ENCODE measurements around the gene CFAP61.
"Not testable (repeated sequence)": the region's sequence is repeated elsewhere in the genome, so short reads cannot be mapped to it uniquely, and the experiment has no call there.

CFAP61 gene, protein sequence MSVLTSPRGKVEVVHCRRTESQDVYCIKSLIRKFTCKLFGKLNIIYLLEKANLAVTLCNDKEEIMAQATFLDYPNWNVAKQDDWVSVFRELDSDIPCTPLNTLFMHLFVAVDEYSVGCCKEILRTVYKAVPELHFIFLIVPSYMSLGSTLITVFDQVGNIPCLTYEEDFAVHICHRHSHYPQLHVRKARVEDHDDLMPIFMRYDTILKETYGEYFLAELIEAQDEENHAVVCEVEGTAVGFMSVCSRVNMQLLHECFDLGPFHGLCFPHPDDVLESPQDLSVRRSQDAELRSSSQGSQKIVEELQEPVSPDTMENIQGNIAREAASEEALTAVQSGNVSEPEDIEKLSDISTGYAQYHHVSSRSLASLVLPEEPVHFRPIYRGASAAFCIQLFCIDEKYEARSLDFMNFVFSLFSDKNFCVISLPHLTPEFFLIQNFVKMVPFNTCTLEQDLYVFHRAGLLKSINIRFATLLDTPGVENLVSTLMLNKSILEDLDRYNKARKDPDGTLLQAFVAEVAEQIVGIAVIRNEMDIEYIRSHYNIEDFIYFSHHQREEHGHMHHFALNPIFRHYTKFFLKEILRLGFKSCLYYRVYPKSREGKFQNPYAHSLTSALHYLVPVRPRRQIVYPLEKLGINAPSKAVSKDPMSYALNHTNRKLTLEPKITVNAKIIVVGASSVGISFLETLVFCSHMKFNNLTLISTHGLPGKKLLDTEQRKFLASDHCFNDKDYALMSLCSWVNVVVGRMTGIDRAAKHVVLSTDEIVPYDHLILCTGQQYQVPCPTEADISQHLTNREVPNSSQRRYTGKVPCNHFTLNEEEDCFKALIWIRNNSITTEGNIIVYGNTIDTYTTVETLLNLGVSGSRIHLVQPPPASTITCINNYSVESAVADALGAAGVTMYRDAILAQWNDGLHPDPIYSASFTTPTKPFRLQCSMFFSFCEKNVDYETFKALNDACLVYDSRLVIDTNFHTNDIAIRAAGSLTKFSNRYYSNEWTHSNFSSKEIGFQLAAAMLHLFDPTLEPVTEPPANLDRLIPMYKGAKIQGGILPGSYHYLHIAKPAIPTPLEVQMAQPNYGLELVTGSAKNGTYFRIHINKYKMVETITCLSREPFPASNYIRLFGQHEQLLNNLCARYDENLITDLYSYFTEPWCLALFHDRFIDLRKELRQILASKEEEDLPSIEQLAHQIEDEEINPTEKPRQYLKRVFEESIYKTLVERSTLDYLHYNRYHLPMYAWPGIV

DNA sequence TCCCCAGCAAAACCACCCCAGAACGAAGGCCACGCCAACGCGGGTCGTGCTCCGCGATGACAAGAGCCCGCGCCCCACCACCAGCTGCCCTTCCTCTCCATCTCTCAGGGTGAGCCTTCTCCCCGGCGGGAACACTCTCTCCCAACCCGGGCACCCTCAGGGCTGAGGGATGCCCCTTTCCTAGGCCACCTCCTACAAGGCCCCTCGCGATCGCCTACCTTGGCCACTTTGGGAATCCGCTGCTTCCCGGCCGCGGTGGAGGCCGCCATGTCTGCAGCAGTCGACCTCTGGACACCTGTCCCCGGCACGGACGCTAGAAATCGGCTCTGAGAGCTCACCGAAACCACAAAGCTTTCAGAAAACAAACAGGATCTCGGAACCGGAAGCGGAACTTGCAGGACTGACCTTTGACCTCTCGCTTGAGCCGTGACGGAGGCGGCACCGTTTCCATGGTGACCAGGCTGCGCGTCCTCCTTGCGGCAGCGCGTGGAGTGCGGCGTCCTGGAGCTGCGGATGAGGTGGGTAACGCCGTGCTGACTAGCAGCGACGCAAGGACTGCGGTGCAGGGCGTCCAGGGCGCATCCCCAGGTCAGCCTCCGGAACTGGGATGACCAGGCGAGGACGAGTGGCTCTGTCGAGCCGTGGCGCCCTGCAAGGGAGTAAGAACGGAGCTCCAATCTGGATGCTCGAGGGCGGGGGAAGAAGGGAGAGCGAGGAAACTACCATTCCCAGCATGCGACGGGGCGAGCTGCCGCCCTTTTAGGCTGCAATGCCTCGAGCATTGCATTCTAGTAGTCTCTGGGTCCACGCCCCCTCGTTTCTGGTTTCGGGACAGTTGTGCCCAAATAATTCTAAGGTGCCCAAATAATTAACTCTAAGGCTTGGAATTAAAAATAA lies at the start of gene CFAP61, which contains the start of gene CRNKL1:
CFAP61 (plus strand) TSS at position 459 of the 897 bp plus-strand sequence. CDS start 4,122 bp downstream, outside the sequence.
CRNKL1 (minus strand) TSS at position 393 of the 897 bp plus-strand sequence; CDS start at position 269, 124 bp downstream.
- Mint-ChIP-seq H3K27ac (peak within 1 kb of the TSS; percentile 93), H3K4me3 (peak within 1 kb of the TSS; percentile 99)

DNA sequence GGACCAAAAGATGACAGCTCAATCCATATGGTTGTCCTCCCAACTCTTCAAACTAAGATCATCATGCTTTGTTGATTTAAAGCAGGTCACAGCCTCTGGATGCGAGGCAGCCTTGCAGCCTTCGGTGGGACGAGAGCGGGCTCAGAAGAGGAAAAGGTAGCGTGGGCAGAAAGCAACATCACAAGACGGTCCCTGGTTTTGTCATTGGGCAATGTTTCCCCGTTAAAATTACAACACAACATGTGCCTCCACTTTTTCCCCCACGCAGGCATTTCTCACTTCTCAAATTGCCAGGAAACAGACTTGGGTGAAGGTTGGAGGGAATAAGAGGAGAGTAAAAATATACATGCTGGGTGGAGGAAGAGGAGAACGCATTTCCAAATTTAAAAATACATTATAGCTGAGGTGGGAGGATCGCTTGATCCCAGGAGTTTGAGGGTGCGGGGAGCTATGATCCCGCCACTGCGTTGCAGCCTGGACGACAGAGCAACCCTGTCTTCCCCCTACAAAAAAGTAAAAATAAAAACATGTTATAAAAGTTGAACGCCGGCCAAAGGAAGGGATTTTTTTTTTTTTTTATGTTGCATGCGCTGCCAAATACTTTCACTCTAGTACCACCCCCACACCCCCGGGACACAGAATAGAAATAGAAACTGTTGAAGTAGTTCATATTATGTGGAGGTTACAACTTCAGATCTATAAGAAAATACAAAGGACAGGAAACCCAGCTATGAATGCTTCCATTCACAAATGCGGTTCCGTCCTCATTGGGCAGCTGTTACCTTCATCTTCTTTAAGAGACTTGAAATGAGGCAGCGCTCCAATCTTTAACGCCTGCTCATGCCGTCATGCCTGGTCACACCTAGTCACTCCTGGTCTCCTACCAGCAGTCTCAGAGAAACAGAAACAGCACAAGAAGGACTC lies 49.0 kb upstream of the CFAP61 start:
- H3K36me3 Mint-ChIP-seq (ENCODE audit: low read depth): no peaks in the 10 kb centered on the region
- H3K27me3 Mint-ChIP-seq: peaks cover 36% of the 10 kb centered on the region
- peak overlapping the region; percentile 19 for H3K27ac Mint-ChIP-seq
- H3K4me1 Mint-ChIP-seq: peaks cover 19% of the 10 kb centered on the region
- DNase-seq (peak; percentile 23), ATAC-seq (peak; percentile 83)
- H3K9me3 Mint-ChIP-seq: no peaks in the 10 kb centered on the region
- H3K4me3 Mint-ChIP-seq: peak overlapping the region; percentile 60

More for the DNA sequence above, at the start of gene CFAP61, which contains the start of gene CRNKL1:
- H3K27me3 Mint-ChIP-seq: peaks cover 5% of the 10 kb centered on the region
- peaks cover 28% of the 10 kb centered on the region for H3K36me3 Mint-ChIP-seq (ENCODE audit: low read depth)
- DNase-seq (peak; percentile 96), ATAC-seq (peak; percentile 96)
- no peaks in the 10 kb centered on the region for H3K9me3 Mint-ChIP-seq
- peaks cover 29% of the 10 kb centered on the region for H3K4me1 Mint-ChIP-seq

DNA sequence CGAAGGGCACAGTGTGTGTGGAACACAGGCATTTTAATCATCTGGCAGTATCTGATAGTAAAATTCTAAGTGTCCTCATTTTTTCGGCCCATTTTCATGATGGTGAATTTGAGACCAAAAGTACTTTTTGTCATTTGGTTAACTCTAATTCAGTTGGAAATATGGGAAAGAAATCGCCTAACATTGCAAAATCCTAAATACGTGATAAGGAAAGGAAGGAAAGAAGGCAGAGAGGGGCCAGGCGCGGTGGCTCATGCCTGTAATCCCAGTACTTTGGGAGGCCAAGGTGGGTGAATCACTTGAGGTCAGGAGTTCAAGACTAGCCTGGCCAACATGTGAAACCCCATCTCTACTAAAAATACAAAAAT lies 48.4 kb upstream of the CFAP61 start:
- Mint-ChIP-seq H3K27me3 (peaks cover 37% of the 10 kb centered on the region), H3K4me3 (peak overlapping the region; percentile 60), H3K4me1 (peaks cover 19% of the 10 kb centered on the region)
- DNase-seq; H3K36me3 Mint-ChIP-seq (ENCODE audit: low read depth); ATAC-seq; H3K27ac Mint-ChIP-seq; H3K9me3 Mint-ChIP-seq: not testable (repeated sequence)

DNA sequence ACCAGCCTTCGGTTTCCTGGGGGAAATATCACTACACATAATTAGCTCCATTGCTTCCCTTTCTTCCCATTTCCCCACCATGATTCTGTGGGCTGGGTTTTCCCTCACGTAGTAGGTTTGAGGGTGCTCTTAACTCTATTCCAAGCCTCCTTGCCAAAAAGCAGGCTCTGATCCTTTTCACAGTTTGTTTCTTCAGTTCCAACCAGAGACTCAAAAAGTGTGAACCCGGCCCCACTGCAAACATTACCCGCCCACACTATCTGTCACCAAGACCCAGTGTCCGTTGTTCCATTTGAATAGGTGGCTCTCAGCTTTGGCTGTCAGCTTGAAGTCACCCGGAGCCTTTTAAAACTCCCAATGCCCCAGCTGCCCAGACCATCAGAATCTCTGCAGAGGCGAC lies 47.0 kb upstream of the CFAP61 start:
- no peak for DNase-seq
- no peaks in the 10 kb centered on the region for H3K9me3 Mint-ChIP-seq
- peaks cover 17% of the 10 kb centered on the region for H3K4me1 Mint-ChIP-seq
- ATAC-seq: no peak
- H3K27me3 Mint-ChIP-seq: peaks cover 43% of the 10 kb centered on the region
- H3K36me3 Mint-ChIP-seq (ENCODE audit: low read depth): no peaks in the 10 kb centered on the region
- no peak overlapping the region for H3K4me3 Mint-ChIP-seq
- no peak overlapping the region for H3K27ac Mint-ChIP-seq

DNA sequence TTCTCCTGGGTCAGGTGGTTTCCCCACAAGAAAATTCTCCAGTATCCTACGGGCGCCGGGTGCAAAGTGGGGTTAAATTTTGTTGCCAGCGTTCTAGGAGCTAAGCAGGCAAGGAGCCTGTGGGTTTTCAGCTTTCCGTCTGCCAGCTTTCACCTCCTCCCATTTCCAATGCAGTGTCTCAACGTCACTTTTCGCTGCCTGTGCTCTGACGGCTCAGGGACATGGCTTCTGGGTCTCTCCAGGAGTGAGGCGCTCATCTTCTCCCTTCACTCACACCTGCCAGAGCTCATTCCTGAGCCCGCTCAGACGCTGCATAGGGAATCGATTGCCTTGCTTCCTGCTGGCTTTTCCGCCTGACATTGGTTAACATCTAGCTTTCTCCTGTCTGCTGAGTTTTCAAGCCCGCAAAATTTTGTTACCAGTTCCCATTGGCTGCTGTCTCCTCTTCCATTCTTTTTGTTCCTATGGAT lies 42.5 kb upstream of the CFAP61 start:
- Mint-ChIP-seq H3K4me3 (no peak overlapping the region), H3K27me3 (peaks cover 22% of the 10 kb centered on the region), H3K36me3 (ENCODE audit: low read depth) (no peaks in the 10 kb centered on the region), H3K9me3 (no peaks in the 10 kb centered on the region), H3K4me1 (peaks cover 5% of the 10 kb centered on the region), H3K27ac (no peak overlapping the region)
- no peak for ATAC-seq
- DNase-seq: no peak

DNA sequence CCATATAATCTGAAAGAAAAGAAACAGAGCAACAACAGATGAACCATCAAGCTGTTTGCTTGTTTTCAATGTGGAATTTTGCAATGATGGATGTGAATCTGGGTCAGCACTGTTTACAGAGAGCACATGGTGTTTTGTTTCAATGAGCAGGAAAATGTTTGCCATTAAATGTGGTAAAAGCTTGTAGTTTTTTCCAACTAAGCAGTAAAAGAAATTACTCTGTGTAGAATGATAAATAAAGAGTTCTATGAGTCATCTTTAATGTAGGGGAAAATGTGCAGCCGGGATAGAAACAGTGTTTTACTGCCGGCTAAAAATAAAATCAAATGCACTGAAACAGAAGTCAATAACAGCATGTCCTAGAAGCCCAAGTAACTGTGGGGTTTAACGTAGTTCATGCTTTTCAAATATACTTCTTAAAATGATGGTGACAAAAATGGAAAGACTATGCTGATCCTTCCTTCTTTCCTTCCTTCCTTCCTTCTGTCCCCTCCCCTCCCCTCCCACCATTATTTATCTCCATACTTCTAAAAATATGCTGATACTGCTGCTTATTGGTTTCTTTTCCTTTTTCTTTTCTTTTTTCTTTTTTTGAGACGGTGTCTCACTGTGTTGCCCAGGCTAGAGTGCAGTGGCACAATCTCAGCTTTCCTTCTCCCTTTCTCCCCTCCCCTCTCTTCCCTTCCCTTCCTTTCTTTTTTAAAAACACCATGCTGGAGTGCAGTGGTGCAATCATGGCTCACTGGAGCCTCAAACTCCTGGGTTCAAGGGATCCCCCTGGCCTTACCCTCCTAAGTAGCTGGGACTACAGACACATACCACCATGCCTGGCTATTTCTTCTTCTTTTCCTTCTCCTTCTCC lies 41.5 kb upstream of the CFAP61 start:
- Mint-ChIP-seq H3K27ac (no peak overlapping the region), H3K9me3 (no peaks in the 10 kb centered on the region), H3K27me3 (peaks cover 17% of the 10 kb centered on the region), H3K4me1 (peaks cover 10% of the 10 kb centered on the region), H3K36me3 (ENCODE audit: low read depth) (no peaks in the 10 kb centered on the region), H3K4me3 (no peak overlapping the region)
- ATAC-seq (no peak), DNase-seq (no peak)

DNA sequence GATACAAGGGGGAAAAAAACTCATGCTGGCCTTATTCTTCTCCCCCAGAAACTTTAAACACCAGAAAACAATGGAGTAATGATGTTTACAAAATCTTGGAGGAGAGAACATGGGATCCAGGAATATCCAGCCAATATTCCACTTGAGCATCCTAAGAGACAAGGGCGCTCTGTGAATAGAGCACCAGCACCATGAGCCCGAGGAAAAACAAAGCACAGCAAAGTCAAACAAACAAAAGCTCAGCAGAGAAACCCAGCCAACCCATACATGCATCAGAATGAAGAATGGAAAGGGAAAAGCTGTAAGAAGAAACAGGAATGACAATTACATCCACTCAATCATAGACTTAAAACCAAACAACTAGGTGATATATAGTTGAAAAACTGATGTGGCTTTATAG lies 39.8 kb upstream of the CFAP61 start:
- no peak overlapping the region for H3K4me3 Mint-ChIP-seq
- H3K27me3 Mint-ChIP-seq: peaks cover 13% of the 10 kb centered on the region
- ATAC-seq (no peak), DNase-seq (no peak)
- H3K27ac Mint-ChIP-seq: no peak overlapping the region
- H3K4me1 Mint-ChIP-seq: peaks cover 18% of the 10 kb centered on the region
- no peaks in the 10 kb centered on the region for H3K9me3 Mint-ChIP-seq
- H3K36me3 Mint-ChIP-seq (ENCODE audit: low read depth): no peaks in the 10 kb centered on the region

DNA sequence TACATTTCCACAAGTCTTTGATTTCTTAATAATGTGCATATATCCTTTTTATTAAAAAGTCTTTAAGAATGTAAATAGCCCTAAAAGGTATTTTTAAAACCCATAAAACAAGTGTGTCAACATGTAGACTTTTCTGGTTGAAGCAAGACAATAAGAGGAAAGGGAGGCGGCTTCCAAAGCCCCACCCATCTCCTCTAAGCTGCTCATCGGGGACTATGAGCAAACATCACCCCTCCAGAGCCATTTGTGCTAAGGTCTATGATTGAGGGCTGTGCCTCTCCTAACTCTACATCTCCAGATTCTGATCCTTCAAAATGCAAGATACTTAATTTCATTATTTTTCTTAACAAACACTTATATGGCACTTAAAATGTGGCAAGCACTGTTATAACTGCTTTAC lies 37.7 kb upstream of the CFAP61 start:
- DNase-seq (no peak), ATAC-seq (no peak)
- Mint-ChIP-seq H3K4me1 (peaks cover 38% of the 10 kb centered on the region), H3K36me3 (ENCODE audit: low read depth) (peaks cover 11% of the 10 kb centered on the region), H3K27ac (no peak overlapping the region), H3K9me3 (no peaks in the 10 kb centered on the region), H3K27me3 (peaks cover 4% of the 10 kb centered on the region), H3K4me3 (no peak overlapping the region)

DNA sequence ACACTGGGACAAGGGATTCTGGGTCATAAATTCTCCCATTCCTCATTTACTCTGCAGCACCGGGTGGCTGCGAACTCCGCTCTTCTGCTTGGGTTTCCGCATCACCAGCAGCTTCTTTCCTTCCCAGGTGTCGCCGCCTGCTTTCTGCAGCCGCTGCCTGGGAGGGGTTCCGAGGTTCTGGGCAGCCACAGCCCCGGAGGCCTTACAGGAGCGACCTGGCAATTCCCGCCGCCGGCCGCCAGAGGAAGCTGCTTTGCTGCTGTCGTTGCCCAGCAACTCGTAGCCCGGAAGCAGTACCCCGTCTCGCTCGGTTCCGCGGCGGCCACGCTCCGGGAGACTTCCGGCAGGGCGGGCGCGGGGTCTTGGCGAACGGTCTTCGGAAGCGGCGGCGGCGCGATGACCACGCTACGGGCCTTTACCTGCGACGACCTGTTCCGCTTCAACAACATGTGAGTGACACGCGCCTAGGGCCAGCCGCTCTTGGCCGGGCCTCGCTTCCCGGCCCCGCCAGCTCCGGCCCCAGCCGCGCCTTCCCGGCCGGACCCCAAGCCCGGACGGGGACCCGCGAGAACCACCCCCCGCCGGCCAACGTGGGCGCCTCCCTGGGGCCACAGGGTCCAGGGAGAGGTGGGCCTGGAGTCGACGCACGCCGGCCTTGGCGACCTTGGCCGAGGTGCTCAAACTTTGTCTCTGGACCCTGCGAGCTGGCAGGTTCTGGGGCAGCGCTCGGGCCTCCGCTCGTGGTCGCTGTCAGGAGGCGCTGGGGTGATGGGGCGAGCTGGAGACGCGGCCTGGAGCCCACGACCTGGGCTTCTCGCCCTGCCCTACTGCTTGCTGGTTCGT lies 35.1 kb upstream of the CFAP61 start, which contains the start of gene NAA20:
NAA20 (plus strand) TSS at position 362 of the 843 bp plus-strand sequence; CDS start at position 397, 35 bp downstream.
- peak; percentile 92 for DNase-seq
- H3K27me3 Mint-ChIP-seq: no peaks in the 10 kb centered on the region
- H3K27ac Mint-ChIP-seq: peak within 1 kb of the TSS; percentile 90
- H3K9me3 Mint-ChIP-seq: no peaks in the 10 kb centered on the region
- ATAC-seq: peak; percentile 99
- peak within 1 kb of the TSS; percentile 85 for H3K4me3 Mint-ChIP-seq
- peaks cover 63% of the 10 kb centered on the region for H3K4me1 Mint-ChIP-seq
- peaks cover 22% of the 10 kb centered on the region for H3K36me3 Mint-ChIP-seq (ENCODE audit: low read depth)

DNA sequence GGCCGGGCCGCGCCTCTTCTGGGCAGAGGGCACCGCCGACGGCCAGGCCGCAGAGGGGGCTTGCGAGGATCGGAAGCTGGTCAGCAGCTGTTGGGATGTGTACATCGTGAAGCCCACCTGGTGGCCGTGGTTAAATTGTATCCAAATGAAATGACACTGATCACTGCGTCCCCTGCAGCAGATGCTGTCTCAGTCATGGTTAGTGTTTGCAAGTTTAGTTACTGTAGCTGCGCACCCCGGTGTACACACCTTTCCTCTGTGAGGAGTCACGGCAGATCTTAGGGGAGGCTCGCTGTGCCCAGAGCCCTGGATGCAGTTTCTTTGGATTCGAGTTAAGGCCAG lies 34.5 kb upstream of the CFAP61 start:
- H3K9me3 Mint-ChIP-seq: no peaks in the 10 kb centered on the region
- H3K27me3 Mint-ChIP-seq: no peaks in the 10 kb centered on the region
- H3K27ac Mint-ChIP-seq: peak overlapping the region; percentile 75
- peaks cover 67% of the 10 kb centered on the region for H3K4me1 Mint-ChIP-seq
- peak overlapping the region; percentile 85 for H3K4me3 Mint-ChIP-seq
- DNase-seq (peak; percentile 11), ATAC-seq (no peak)
- H3K36me3 Mint-ChIP-seq (ENCODE audit: low read depth): peaks cover 22% of the 10 kb centered on the region

DNA sequence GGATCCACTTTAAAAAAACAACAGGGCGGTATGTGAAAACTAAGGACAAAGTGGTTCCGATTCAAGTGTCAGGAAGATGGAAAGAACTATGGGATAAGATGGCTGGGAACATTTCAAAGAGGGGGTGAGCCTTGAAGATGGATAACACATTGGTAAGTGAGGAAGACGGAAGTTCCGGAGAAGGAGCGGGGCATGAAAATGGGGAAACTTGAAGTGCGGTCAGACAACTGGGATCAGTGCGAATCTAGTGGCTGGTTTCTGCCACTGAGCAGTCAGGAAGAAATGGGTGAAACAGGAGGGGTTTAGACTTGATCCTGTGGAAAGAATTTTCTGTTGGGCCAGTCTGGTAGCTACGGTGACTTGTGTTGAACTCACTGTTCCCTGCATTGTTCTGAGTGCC lies 34.0 kb upstream of the CFAP61 start:
- H3K36me3 Mint-ChIP-seq (ENCODE audit: low read depth): peaks cover 23% of the 10 kb centered on the region
- no peaks in the 10 kb centered on the region for H3K27me3 Mint-ChIP-seq
- peaks cover 68% of the 10 kb centered on the region for H3K4me1 Mint-ChIP-seq
- H3K9me3 Mint-ChIP-seq: no peaks in the 10 kb centered on the region
- H3K27ac Mint-ChIP-seq: peak overlapping the region; percentile 75
- DNase-seq (no peak), ATAC-seq (no peak)
- peak overlapping the region; percentile 85 for H3K4me3 Mint-ChIP-seq
